HG03457 (cell line): Measurements from ENCODE around the gene EOMES.

Experiments
- ATAC-seq: cut with Tn5 transposase; IDR thresholded peaks from one replicate; pipeline ENCODE4 v1.9.1; 2021; ENCODE audit warnings: moderate number of reproducible peaks; ENCODE audit not compliant: unreplicated experiment

The EOMES gene

GRCh38 chr3:27681249-27681748, 40.8 kb downstream of the EOMES start:
- peak; percentile 58 for ATAC-seq

GRCh38 chr3:27680517-27681246, 41.4 kb downstream of the EOMES start:
- ATAC-seq, result no peak

GRCh38 chr3:27679691-27680090, 42.4 kb downstream of the EOMES start:
- ATAC-seq, result no peak

GRCh38 chr3:27678234-27678633, 43.9 kb downstream of the EOMES start:
- no peak for ATAC-seq

- no peak for ATAC-seq
Measured at GRCh38 chr3:27677565-27677964, 44.6 kb downstream of the EOMES start.

- ATAC-seq, result no peak
Measured at GRCh38 chr3:27675287-27675686, 46.8 kb downstream of the EOMES start.

GRCh38 chr3:27673701-27674100, 48.4 kb downstream of the EOMES start:
- ATAC-seq, result no peak

- ATAC-seq, result no peak
Measured at GRCh38 chr3:27671101-27671500, 51.0 kb downstream of the EOMES start.

- no peak for ATAC-seq
Measured at GRCh38 chr3:27670619-27671018, 51.5 kb downstream of the EOMES start.

- no peak for ATAC-seq
Measured at GRCh38 chr3:27669591-27669990, 52.5 kb downstream of the EOMES start.

GRCh38 chr3:27667751-27668150, 54.4 kb downstream of the EOMES start:
- ATAC-seq, result no peak

GRCh38 chr3:27666708-27667107, 55.4 kb downstream of the EOMES start:
- ATAC-seq, result no peak

GRCh38 chr3:27666272-27666671, 55.9 kb downstream of the EOMES start:
- no peak for ATAC-seq
